OCI-LY3 (cell line): ENCODE data around the gene SGCA.

Source experiments
- H2AFZ ChIP-seq: fragments of 200-600, 300-600 bp; shearing (Covaris generic); 2 replicates; pipeline ENCODE4 v1.6.0; 2014; ENCODE audit warnings: antibody characterized with exemption, low read depth, low read length
- H3K27ac ChIP-seq: fragments of 200-600, 300-600 bp; sonication (generic); 2 replicates; pipeline ENCODE4 v1.5.1; 2014; ENCODE audit warnings: mild to moderate bottlenecking, low read length, moderate library complexity, mixed read lengths
- H3K27me3 ChIP-seq: fragments of 200-600, 300-600 bp; sonication (generic); 2 replicates; pipeline ENCODE4 v1.6.1; 2014; ENCODE audit warnings: low read depth, low read length, mixed read lengths
- H3K36me3 ChIP-seq: fragments of 200-600, 300-600 bp; sonication (generic); replicated peaks from 2 replicates; pipeline ENCODE3; 2014; ENCODE audit warnings: low read depth, low read length, mixed read lengths
- H3K4me1 ChIP-seq: fragments of 300-600, 200-600 bp; sonication (generic); 2 replicates; pipeline ENCODE4 v1.6.1; 2014; ENCODE audit warnings: low read length, mixed read lengths
- H3K4me2 ChIP-seq: fragments of 200-600, 300-600 bp; sonication (generic); 2 replicates; pipeline ENCODE4 v1.6.1; 2014; ENCODE audit warnings: low read length, mixed read lengths
- H3K4me3 ChIP-seq: fragments of 300-600, 200-600 bp; sonication (generic); 2 replicates; pipeline ENCODE4 v1.5.1; 2014; ENCODE audit warnings: antibody characterized with exemption, mild to moderate bottlenecking, low read length, moderate library complexity
- H3K79me2 ChIP-seq: fragments of 300-600, 200-600 bp; shearing (Covaris generic); 2 replicates; pipeline ENCODE4 v1.6.1; 2014; ENCODE audit warnings: mild to moderate bottlenecking, low read length, mixed read lengths
- H3K9ac ChIP-seq: fragments of 300-600, 200-600 bp; shearing (Covaris generic); 2 replicates; pipeline ENCODE4 v1.6.0; 2014; ENCODE audit warnings: mild to moderate bottlenecking, low read length, moderate library complexity
- H3K9me3 ChIP-seq: fragments of 200-600, 300-600 bp; shearing (Covaris generic); 2 replicates; pipeline ENCODE4 v1.6.1; 2014; ENCODE audit warnings: low read length, mixed read lengths; ENCODE audit not compliant: insufficient read depth
- H4K20me1 ChIP-seq: fragments of 200-600, 300-600 bp; sonication (generic); 2 replicates; pipeline ENCODE4 v1.6.1; 2016; ENCODE audit warnings: low read length, mixed read lengths; ENCODE audit not compliant: insufficient read depth
- EZH2phosphoT487 ChIP-seq: fragments of 200-600 bp; shearing (Covaris generic); IDR thresholded peaks from 2 replicates; pipeline ENCODE4 v1.6.1; 2018; ENCODE audit warnings: antibody characterized with exemption, mixed run types, low read depth
- TF ChIP-seq, protein P1 (sequence below): fragments of 200-600, 300-600 bp; sonication (generic); IDR thresholded peaks from 2 replicates; pipeline ENCODE4 v1.5.1; 2014; ENCODE audit warnings: antibody characterized with exemption, low read length, low read depth

Gene SGCA

GRCh38 chr17:50166518-50167181, 845 bp downstream of the SGCA start:
- Histone ChIP-seq H3K4me1 (peaks cover 71% of the 10 kb centered on the region), H3K27ac (no peak overlapping the region)

DNA sequence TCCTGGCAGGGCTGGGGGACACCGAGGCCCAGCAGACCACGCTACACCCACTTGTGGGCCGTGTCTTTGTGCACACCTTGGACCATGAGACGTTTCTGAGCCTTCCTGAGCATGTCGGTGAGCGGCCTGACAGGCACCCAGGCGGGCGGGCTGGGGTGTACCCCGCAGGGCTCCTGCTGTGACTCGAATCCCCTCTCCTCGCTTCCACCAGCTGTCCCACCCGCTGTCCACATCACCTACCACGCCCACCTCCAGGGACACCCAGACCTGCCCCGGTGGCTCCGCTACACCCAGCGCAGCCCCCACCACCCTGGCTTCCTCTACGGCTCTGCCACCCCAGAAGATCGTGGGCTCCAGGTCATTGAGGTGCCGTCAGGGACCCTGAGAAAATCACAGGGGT, 1.6 kb downstream of the SGCA start:
- no peaks in the 10 kb centered on the region for H3K9me3 ChIP-seq
- H3K27ac ChIP-seq: no peak overlapping the region
- no peak overlapping the region for H2AFZ ChIP-seq
- H3K27me3 ChIP-seq: no peaks in the 10 kb centered on the region
- H3K9ac ChIP-seq: no peak overlapping the region
- no peak overlapping the region for H3K4me2 ChIP-seq
- no peak overlapping the region for H3K4me3 ChIP-seq
- H3K4me1 ChIP-seq: peaks cover 64% of the 10 kb centered on the region
- no peaks in the 10 kb centered on the region for H4K20me1 ChIP-seq
- TF ChIP-seq, protein P1, sequence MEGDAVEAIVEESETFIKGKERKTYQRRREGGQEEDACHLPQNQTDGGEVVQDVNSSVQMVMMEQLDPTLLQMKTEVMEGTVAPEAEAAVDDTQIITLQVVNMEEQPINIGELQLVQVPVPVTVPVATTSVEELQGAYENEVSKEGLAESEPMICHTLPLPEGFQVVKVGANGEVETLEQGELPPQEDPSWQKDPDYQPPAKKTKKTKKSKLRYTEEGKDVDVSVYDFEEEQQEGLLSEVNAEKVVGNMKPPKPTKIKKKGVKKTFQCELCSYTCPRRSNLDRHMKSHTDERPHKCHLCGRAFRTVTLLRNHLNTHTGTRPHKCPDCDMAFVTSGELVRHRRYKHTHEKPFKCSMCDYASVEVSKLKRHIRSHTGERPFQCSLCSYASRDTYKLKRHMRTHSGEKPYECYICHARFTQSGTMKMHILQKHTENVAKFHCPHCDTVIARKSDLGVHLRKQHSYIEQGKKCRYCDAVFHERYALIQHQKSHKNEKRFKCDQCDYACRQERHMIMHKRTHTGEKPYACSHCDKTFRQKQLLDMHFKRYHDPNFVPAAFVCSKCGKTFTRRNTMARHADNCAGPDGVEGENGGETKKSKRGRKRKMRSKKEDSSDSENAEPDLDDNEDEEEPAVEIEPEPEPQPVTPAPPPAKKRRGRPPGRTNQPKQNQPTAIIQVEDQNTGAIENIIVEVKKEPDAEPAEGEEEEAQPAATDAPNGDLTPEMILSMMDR: no peak
- no peak for TF ChIP-seq EZH2phosphoT487
- H3K79me2 ChIP-seq: no peaks in the 10 kb centered on the region
- H3K36me3 ChIP-seq: no peaks in the 10 kb centered on the region

More at GRCh38 chr17:50166518-50167181, 845 bp downstream of the SGCA start:
- no peak overlapping the region for H2AFZ ChIP-seq
- no peaks in the 10 kb centered on the region for H3K9me3 ChIP-seq
- H3K27me3 ChIP-seq: no peaks in the 10 kb centered on the region
- TF ChIP-seq EZH2phosphoT487: no peak
- TF ChIP-seq, protein P1: no peak
- no peak overlapping the region for H3K4me2 ChIP-seq
- H3K79me2 ChIP-seq: no peaks in the 10 kb centered on the region
- H3K36me3 ChIP-seq: no peaks in the 10 kb centered on the region
- no peaks in the 10 kb centered on the region for H4K20me1 ChIP-seq
- no peak overlapping the region for H3K4me3 ChIP-seq
- no peak overlapping the region for H3K9ac ChIP-seq

GRCh38 chr17:50168319-50168718, 2.5 kb downstream of the SGCA start:
- H3K4me1 ChIP-seq: peaks cover 56% of the 10 kb centered on the region
- H3K9ac ChIP-seq: peak overlapping the region; percentile 67
- no peaks in the 10 kb centered on the region for H4K20me1 ChIP-seq
- peak overlapping the region; percentile 86 for H3K4me2 ChIP-seq
- no peak overlapping the region for H3K27ac ChIP-seq
- 0 out of 2 replicates have a peak overlapping the region, but pooled peaks have one; percentile 10 for H2AFZ ChIP-seq
- peak overlapping the region; percentile 76 for H3K4me3 ChIP-seq
- no peaks in the 10 kb centered on the region for H3K36me3 ChIP-seq
- H3K27me3 ChIP-seq: no peaks in the 10 kb centered on the region
- H3K79me2 ChIP-seq: no peaks in the 10 kb centered on the region
- TF ChIP-seq EZH2phosphoT487: no peak
- TF ChIP-seq, protein P1: no peak
- no peaks in the 10 kb centered on the region for H3K9me3 ChIP-seq

DNA sequence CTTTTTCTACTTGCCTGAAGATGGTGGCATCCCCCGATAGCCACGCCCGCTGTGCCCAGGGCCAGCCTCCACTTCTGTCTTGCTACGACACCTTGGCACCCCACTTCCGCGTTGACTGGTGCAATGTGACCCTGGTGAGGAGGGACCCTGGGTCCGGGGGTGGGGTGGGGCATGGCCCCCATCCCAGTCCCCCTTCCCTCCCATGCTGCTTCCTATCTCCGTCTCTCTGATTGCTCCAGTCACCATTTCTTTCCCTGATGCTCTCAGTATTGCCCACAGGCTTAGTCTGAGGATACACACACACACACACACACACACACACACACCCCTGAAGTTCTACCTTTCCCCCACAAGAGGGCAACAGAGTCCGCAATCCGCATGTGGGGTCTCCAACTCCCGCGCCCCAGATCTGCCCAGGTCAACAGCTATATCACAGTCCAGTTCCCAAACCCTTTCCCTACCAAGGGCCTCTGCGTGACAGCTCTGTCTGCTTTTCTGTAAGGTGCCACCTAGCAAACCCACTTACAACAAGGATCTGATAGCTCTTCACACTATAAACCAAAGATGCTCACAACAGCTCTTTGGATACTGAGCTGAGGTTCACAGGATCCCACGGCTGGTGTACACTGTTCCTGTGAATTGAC, 3.4 kb downstream of the SGCA start:
- no peak for TF ChIP-seq EZH2phosphoT487
- TF ChIP-seq, protein P1: peak; percentile 90
- Histone ChIP-seq H3K27me3 (no peaks in the 10 kb centered on the region), H2AFZ (peak overlapping the region; percentile 10), H3K27ac (no peak overlapping the region), H3K9me3 (no peaks in the 10 kb centered on the region), H3K36me3 (no peaks in the 10 kb centered on the region), H3K4me1 (peaks cover 47% of the 10 kb centered on the region), H3K4me2 (peak overlapping the region; percentile 86), H3K9ac (peak overlapping the region; percentile 67), H3K4me3 (peak overlapping the region; percentile 76), H4K20me1 (no peaks in the 10 kb centered on the region), H3K79me2 (no peaks in the 10 kb centered on the region)
